Measurements from ENCODE around the gene CEP170B.

DNA sequence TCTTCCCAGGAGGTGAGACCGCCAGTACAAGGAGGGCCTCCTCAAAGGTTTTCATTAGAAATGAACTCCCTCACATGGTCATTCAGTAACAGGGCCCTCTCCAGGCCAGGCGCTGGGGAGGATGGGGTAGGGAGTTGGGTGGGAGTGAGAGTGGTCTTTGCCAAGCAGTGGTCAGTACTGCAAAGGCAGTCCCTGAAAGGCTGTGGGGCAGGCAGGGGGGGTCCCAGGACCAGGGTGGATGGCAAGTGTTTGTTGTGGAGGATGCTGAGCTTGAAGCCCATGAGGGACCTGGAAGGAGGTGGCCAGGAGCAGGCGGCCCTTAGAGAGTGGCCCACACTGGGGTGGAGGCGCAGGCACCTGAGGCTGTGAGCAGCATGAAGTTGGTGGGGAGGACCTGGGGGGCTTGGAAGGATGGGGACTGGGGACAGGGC is 26.1 kb downstream of the CEP170B start:
- TF ChIP-seq, protein P1, sequence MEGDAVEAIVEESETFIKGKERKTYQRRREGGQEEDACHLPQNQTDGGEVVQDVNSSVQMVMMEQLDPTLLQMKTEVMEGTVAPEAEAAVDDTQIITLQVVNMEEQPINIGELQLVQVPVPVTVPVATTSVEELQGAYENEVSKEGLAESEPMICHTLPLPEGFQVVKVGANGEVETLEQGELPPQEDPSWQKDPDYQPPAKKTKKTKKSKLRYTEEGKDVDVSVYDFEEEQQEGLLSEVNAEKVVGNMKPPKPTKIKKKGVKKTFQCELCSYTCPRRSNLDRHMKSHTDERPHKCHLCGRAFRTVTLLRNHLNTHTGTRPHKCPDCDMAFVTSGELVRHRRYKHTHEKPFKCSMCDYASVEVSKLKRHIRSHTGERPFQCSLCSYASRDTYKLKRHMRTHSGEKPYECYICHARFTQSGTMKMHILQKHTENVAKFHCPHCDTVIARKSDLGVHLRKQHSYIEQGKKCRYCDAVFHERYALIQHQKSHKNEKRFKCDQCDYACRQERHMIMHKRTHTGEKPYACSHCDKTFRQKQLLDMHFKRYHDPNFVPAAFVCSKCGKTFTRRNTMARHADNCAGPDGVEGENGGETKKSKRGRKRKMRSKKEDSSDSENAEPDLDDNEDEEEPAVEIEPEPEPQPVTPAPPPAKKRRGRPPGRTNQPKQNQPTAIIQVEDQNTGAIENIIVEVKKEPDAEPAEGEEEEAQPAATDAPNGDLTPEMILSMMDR (IDR thresholded peaks at IDR 0.05) = no peak
- TF ChIP-seq EP300 (IDR thresholded peaks at IDR 0.05) (no peak), POLR2AphosphoS5 (IDR thresholded peaks at IDR 0.05) (no peak)
